CD4-positive, alpha-beta T cell treated with Interleukin-2 at 100 ng/mL for 4 hours (primary cell): ENCODE results near the gene RPS6KA2.

ENCODE experiments used
- DNase-seq: peaks from one replicate; pipeline ENCODE4 v3.0.0-alpha.2; 2020; ENCODE audit warnings: low spot score

Gene RPS6KA2

DNA sequence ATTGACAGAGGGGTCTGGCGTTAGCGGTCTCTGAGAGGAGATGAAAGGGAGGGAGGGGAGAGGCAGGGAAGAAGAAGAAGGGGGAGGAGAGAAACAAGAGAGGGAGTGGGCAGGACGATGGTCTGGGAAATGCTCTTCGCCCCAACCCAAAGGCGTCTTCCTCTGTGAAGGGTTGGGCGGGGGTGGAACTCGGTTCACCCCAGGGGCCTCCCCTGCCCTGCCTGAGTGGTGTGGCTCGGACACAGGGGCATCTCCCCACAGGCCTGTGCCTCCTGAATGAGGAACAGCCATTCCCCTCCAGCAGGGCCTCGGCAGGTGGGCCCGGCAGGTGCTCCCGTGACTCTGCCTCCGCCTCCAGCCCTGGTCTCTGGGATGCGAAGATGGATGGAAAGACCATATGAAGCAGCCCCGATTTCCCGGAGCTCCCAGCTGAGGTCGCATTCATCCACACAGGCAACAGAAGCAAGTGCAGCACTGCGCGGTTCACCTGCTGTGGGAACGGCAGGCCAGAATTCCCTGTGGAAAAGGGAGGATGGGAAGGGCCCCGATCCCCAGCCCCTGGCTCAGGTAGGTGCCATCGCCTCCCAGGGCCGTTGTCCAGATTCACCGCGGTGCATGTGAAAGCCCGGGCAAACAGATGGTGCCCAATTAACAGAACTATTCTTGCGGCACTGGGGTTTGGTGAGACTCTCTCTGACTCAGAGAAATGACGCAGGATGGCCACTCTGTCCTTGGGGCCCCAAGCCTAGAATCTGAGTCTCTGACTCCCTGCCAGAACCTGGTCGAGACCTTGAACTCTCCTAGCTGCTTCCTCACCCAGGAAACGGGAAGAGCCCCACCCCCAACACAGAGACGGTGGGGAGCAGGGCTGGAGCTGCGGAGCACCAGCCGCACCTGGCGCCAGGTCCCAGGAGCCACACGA, 29.4 kb upstream of the RPS6KA2 start:
- no peak for DNase-seq

GRCh38 chr6:166655713-166656229, 28.7 kb upstream of the RPS6KA2 start:
- no peak for DNase-seq

DNA sequence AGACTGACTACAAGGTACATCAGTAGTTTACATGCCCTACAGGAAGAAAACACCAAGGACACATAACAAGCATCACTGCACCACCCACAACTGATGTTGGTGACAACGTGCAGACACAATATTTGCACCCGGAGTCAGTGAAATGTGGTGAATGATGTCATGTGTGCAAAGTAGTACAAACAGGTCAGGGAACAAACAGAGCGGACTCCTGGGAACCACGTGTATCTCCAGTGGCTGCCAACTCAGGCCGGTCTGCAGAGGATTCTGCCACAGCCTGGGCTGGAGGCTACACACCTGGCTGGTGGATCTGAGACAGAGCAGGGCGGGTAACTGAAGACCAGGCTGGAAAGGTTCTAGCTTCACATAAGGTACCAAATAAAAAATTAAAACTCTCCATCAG, 28.2 kb upstream of the RPS6KA2 start:
- no peak for DNase-seq

GRCh38 chr6:166654573-166654972, 27.5 kb upstream of the RPS6KA2 start:
- no peak for DNase-seq

GRCh38 chr6:166653639-166653941, 26.5 kb upstream of the RPS6KA2 start:
- no peak for DNase-seq

DNA sequence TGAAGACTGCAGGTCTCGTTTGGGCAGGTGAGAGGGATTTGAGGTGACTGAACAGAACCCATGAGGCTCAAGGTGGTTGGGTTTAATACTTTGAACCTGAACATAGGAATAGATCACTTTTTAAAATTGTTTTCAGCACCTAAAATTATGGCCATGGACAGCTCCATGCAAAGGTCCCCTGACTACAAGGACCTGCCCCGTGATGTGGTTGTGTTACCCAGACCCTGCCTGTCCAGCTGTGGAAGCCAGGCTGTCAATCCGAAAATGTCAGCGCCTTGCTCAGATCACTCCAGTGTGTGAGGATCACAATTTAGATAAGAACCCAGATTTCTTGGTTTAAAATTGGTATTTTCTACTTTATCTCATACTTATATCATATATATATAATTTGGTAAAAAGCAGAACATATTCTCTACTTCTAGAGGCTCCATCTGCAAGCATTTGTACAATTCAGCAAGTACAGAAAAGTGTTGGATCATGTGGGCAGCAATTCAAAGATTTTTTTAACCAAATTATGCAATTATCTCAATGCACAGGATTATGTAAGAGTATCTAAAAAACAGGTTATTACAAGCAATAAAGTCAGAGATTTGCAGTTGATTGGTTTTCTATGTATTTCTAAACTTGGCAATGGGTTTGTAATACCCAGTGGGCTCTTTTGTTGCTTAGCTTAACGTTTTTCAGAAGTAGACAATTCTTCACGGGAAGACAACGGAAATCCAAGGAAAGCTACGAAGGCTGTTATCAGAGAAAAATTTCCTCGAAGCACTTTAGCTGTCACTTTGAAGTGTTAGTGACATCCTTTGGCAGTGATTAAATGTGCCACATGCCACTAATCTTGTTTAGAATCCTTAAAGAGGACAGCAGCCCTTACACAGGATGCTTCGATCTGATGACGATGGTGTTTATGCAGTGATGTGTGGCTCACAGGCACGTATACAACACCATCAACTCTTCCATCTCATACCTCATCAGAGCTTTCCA, 24.1 kb upstream of the RPS6KA2 start:
- DNase-seq, result no peak

DNA sequence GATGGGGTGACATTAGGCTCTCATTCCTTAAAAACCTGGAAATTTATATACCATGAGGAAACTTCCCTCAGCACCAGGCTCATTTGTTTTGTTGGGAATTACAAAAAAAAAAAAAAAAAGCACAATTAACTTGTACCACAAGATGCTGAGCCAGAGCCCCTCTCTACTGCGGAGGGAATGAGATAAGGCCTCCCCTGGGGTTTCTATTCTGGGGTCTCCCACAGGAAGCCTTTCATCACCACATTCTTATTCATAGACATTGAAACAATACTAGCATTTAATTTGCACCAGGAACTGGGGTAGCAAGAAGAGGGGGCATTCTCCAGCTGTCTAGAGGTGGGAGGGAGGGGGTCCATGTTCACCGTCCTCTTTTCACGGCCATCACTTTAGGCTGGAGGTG, 23.0 kb upstream of the RPS6KA2 start:
- DNase-seq, result no peak

GRCh38 chr6:166648846-166649245, 21.8 kb upstream of the RPS6KA2 start:
- no peak for DNase-seq

- DNase-seq, result no peak
These were observed 20.8 kb upstream of the RPS6KA2 start for GRCh38 chr6:166647896-166648295.

- DNase-seq, result no peak
These were observed 19.7 kb upstream of the RPS6KA2 start for GRCh38 chr6:166646716-166647115.

DNA sequence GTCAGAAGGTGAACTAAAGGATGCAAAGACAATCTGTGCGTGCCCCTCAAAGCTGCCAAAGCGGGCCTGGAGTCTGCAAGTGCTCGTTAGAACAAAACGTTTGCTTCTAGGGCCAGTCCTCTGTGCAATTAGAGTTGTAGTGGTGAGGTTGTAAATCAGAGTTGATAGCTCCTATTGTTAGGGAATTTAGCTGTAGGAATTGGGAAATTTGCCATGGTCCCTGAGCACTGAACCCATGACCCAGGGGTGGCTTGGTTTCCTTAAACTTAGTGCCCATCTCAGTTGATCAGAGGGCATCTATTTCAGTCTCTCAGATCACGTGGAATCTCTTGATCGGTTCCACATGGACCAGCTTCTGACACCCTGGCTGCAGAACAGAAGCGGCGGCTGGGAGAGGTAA, 18.8 kb upstream of the RPS6KA2 start:
- no peak for DNase-seq

GRCh38 chr6:166644681-166645080, 17.6 kb upstream of the RPS6KA2 start:
- no peak for DNase-seq

GRCh38 chr6:166643891-166644590, 17.0 kb upstream of the RPS6KA2 start:
- no peak for DNase-seq

- DNase-seq, result no peak
These were observed 15.6 kb upstream of the RPS6KA2 start for GRCh38 chr6:166642646-166643045.

DNA sequence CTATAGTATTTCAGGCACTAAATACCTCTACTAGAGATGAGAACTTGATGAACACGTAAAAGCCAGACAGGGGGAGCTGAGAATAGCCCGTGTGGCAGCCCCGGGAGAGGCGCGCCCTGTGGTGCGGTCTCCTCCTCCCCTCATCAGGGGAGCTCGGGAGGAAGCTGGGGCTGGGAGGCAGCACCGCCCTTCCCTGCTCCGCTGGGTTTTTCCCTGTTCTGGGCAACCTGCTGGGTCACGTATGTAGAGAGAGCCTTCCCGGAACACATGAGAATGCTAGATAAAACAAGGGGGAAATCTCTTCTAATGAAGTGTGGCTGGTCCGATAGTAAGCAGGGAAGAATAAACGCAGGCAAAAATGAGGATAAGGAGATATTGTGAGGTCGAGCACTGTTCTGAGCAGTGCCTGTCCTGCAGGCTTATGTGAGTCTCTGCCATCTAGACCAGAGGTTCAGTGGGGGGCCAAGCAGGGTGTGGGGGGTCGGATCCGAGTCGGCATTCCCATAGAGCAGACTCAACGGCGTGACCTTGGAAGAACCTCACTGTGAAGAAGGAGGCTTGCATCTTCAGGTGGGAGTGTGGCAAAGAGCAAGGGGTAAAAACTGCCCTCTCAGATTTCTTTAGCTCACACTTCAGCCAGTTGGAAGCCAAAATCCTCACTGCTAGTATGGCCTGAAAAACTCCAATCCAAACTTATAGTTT, 13.4 kb upstream of the RPS6KA2 start:
- no peak for DNase-seq

- DNase-seq, result no peak
These were observed 12.9 kb upstream of the RPS6KA2 start for GRCh38 chr6:166639921-166640320.

GRCh38 chr6:166638573-166638964, 11.5 kb upstream of the RPS6KA2 start:
- no peak for DNase-seq

DNA sequence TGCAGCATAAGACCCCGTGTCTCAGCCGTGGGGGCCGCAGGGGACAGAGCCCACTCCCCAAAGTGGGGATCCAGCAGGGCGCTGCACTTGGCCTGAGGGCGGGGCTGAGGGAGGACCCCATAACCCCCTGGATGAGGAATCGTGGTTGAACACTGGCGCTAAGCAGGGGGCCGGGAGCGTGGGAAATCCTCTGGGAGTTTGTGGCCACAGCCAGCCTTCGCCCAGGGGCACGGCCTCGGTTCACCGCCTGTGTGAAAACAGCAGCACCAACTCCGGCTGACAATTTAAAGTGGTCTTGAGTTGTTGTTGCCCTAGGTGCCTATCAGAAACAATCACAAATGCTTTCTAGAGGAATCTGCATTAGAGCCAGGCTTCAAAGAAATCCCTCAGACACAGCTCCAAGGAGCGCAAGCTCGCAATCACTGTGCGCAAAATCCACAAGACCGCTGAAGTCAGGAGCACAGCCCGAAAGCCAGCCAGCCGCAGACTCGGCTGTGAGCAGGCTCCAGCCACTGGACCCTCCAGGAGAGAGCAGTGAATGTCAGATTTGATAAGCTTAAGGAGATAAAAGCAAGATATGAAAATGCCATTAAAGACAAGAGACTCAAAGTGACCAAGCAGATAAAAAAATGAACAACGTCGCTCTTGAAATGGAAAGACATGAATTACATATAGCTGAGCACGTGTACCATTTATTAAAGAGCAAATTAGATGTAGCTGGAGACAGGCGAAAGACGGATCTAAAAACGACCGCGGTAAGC, 10.9 kb upstream of the RPS6KA2 start:
- DNase-seq, result no peak

- DNase-seq, result no peak
These were observed 9.9 kb upstream of the RPS6KA2 start for GRCh38 chr6:166636934-166637333.

GRCh38 chr6:166636191-166636933, 9.3 kb upstream of the RPS6KA2 start:
- no peak for DNase-seq
